HepG2 (cell line): ENCODE data around the gene FAM53C. TPM values are rescaled to one million over a fixed set of nuclear protein-coding genes. Genes with fewer than 3 reads are reported as not detected.

Experiments
- AFF4 ChIP-seq: sonication (generic); formaldehyde crosslinking; IDR thresholded peaks from 2 replicates; pipeline ENCODE4 v1.4.0; 2020; ENCODE audit warnings: missing genetic modification reagents
- HDAC1 ChIP-seq: sonication (generic); formaldehyde crosslinking; IDR thresholded peaks from 2 replicates; pipeline ENCODE4 v1.5.1; 2020; ENCODE audit warnings: mild to moderate bottlenecking, missing genetic modification reagents
- HIVEP1 ChIP-seq: sonication (generic); formaldehyde crosslinking; IDR thresholded peaks from 2 replicates; pipeline ENCODE4 v1.4.0; 2020; ENCODE audit warnings: mild to moderate bottlenecking, missing genetic modification reagents
- PHF5A ChIP-seq: IDR thresholded peaks from one replicate; pipeline ENCODE4 v1.6.1; 2018; ENCODE audit warnings: low read depth, missing genetic modification reagents; ENCODE audit not compliant: unreplicated experiment
- SIN3B ChIP-seq: fragments of 150-350 bp; IDR thresholded peaks from 2 replicates; pipeline ENCODE4 v1.6.1; 2014; ENCODE audit warnings: low read length
- SMYD3 ChIP-seq: sonication (generic); formaldehyde crosslinking; IDR thresholded peaks from 2 replicates; pipeline ENCODE4 v1.8.1; 2023; ENCODE audit warnings: mild to moderate bottlenecking, missing genetic modification reagents
- SOX6 ChIP-seq, 2 experiments: fragments of 450-650 bp in 1 of 2; sonication (generic) in 1 of 2; formaldehyde crosslinking in 1 of 2; IDR thresholded peaks; 2 replicates each; pipeline versions ENCODE4 v1.4.0 to v1.6.1; 2017 to 2020; ENCODE audit warnings: antibody characterized with exemption in 1 of 2, mild to moderate bottlenecking in 1 of 2, missing genetic modification reagents in 1 of 2
- TAF1 ChIP-seq: sonication (generic); formaldehyde crosslinking; IDR thresholded peaks from 2 replicates; pipeline ENCODE4 v1.4.0; 2020; ENCODE audit warnings: missing genetic modification reagents
- ZNF225 ChIP-seq: sonication (generic); formaldehyde crosslinking; IDR thresholded peaks from 2 replicates; pipeline ENCODE4 v1.4.0; 2020; ENCODE audit warnings: mild to moderate bottlenecking, missing genetic modification reagents
- ZNF317 ChIP-seq: sonication (generic); formaldehyde crosslinking; IDR thresholded peaks from 2 replicates; pipeline ENCODE4 v1.5.0; 2020; ENCODE audit warnings: mild to moderate bottlenecking, missing genetic modification reagents
- ZNF33B ChIP-seq: sonication (generic); formaldehyde crosslinking; IDR thresholded peaks from 2 replicates; pipeline ENCODE4 v1.5.1; 2020; ENCODE audit warnings: mild to moderate bottlenecking, missing genetic modification reagents
- ZNF670 ChIP-seq: sonication (generic); formaldehyde crosslinking; IDR thresholded peaks from 2 replicates; pipeline ENCODE4 v1.8.0; 2022; ENCODE audit warnings: mild to moderate bottlenecking, missing genetic modification reagents, borderline replicate concordance
- polyA plus RNA-seq, 8 experiments: library from polyadenylated mRNA; depleted of rRNA in 3 of 8; stranded (reverse) in 7 of 8; unstranded in 1 of 8; fragments of >200 nt; fragmentation: Illumina TruSeq in 4 of 8; extraction: Trizol in 4 of 8; gene quantifications; 2 replicates each; pipeline versions ENCODE4 v1.2.1 to v1.2.3, GENCODE V29; 2011 to 2016; ENCODE audit warnings: low read depth in 4 of 8, missing spikeins in 1 of 8, mixed read lengths in 1 of 8; ENCODE audit not compliant: insufficient read depth in 1 of 8
- total RNA-seq, 5 experiments: library from RNA; depleted of rRNA; stranded (reverse); fragments of >200 nt; fragmentation: Illumina TruSeq; extraction: Trizol; gene quantifications; 2 replicates each; pipeline ENCODE4 v1.2.3, GENCODE V29; 2016; ENCODE audit warnings: low read depth in 1 of 5

FAM53C gene
- total and polyA plus RNA-seq, 2 of the 13 experiments (the other 11 are each of a cell fraction or from before 2014, with no cell fraction given) = 26.9 to 30.1 TPM

DNA sequence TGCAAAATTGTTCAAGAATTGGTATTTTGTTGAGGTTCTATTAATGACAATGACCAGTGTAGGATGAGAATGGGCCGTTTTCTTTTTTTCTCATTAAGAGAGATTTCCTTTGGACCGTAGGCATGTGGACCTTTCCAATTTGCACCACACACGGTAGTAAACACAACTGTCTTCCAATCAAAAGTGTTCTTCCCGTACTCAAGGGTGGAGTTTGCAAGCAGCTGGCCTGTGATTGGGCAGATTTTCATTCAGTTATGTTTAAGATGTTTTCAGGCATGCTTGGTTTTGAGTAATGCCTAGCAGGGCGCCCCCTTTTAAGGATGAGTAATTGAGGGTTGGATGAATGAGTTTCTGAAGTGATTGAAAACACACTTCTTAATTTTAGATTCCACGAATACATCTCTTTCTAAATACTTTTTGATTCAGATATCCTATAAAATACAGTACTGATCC lies 16.9 kb downstream of the FAM53C start (continued):
- TF ChIP-seq HIVEP1 (CRISPR knock-in tag) (no peak), SOX6 (IDR thresholded peaks at IDR 0.05) (no peak), SOX6 (CRISPR knock-in tag; IDR thresholded peaks at IDR 0.05) (no peak), ZNF33B (CRISPR knock-in tag) (no peak), TAF1 (no peak), ZNF225 (CRISPR knock-in tag) (no peak), SIN3B (no peak), ZNF317 (CRISPR knock-in tag) (no peak), PHF5A (CRISPR knock-in tag) (no peak), HDAC1 (CRISPR knock-in tag) (no peak), AFF4 (no peak), ZNF670 (CRISPR knock-in tag) (no peak), SMYD3 (CRISPR knock-in tag) (no peak)
- TF ChIP-seq, all 625 proteins: peak for 14
